ENCODE results near the gene MIER1. TPM values are rescaled to one million over a fixed set of nuclear protein-coding genes. Genes with fewer than 3 reads are reported as not detected.
"Not testable (repeated sequence)": the region's sequence is repeated elsewhere in the genome, so short reads cannot be mapped to it uniquely, and the experiment has no call there.

The MIER1 gene
- 10 to 100 TPM; 37.2 to 52.1 (median 43.3) TPM for total RNA-seq

DNA sequence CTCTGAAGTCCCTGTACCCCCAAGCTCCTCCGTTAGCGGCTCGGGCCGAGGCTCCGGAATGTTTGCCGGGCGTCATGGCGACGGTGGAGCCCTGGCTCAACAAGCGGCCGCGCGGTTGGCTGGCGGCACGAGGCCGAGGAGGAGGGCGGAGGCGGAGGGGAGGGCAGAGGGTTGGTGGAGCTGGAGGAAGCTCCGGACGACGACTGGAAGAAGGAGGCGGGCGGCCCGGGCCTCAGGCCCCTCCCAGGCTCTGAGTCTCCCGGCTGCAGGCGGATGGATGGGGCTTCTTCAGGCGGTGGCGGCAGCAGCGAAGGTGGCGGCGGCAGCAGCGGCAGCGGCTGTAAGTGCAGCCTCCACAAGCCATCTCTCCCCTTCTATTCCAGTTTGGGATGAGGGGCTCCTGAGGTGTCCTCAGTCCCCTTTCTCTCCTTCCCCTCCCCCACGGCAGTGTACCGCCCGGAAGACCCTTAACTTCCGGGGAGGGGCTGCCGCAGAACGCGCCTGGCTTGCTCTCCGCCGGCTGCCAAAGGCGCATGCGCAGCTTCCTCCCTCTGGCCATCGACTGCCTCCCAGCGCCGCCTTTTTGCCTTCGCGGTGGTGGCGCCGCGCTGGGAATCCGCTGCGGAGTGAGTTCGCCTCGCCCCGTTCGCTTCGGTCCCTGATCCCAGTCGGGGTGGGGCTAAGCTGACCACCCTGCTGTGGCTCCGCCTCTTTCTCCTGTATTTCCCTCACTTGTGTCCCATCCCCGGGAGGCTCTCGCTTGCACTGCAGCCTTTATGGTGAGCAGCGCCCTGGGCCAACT is at the start of gene MIER1, which contains the start of gene DNAI4:
Gene MIER1 (plus strand): TSS at position 235 of the 802 bp plus-strand sequence. CDS start 39 bp downstream, at position 274.
Gene DNAI4 (minus strand): TSS at position 101 of the 802 bp plus-strand sequence. CDS start 25 bp downstream, at position 76.
- peak within 1 kb of the TSS; percentile 78 to 90 (median 86) for H3K27ac ChIP-seq
- H3K36me3 ChIP-seq, result no peaks in the 10 kb centered on the region
- DNase-seq, result peak; percentile 98
- H3K27me3 ChIP-seq, result no peaks in the 10 kb centered on the region
- H3K9me3 ChIP-seq, result no peaks in the 10 kb centered on the region
- TF ChIP-seq CTCF (IDR thresholded peaks at IDR 0.05), result peak in 4 of 6 experiments; percentile 10 to 55 (median 38)
- TF ChIP-seq POLR2A (IDR thresholded peaks at IDR 0.05), result peak in 1 of 2 donors; percentile 80
- peak within 1 kb of the TSS; percentile 63 to 95 (median 69) for H3K4me3 ChIP-seq (replicated peaks in 1 of 3)
- peaks cover 18 to 28% of the 10 kb centered on the region in 2 donors for H3K4me1 ChIP-seq
- WGBS, 2 donors, result 0 to 1% methylated on average over 30 to 42 of the region's 64 CpGs
- intact Hi-C loops (cut with DNase I), result no loop called here

GRCh38 chr1:66876664-66877063 is 48.1 kb upstream of the MIER1 start:
- intact Hi-C loops (cut with DNase I), result no loop called here
- no peaks in the 10 kb centered on the region for H3K9me3 ChIP-seq
- H3K4me1 ChIP-seq, result no peaks in the 10 kb centered on the region
- no peaks in the 10 kb centered on the region for H3K36me3 ChIP-seq
- DNase-seq, result no peak
- WGBS, 2 donors, result 63 to 79% methylated on average over 1 of the region's 1 CpG
- H3K4me3 ChIP-seq (replicated peaks in 1 of 3), result no peak overlapping the region
- H3K27me3 ChIP-seq, result no peaks in the 10 kb centered on the region
- no peak overlapping the region for H3K27ac ChIP-seq
- TF ChIP-seq POLR2A (IDR thresholded peaks at IDR 0.05) (no peak), CTCF (IDR thresholded peaks at IDR 0.05) (no peak)

DNA sequence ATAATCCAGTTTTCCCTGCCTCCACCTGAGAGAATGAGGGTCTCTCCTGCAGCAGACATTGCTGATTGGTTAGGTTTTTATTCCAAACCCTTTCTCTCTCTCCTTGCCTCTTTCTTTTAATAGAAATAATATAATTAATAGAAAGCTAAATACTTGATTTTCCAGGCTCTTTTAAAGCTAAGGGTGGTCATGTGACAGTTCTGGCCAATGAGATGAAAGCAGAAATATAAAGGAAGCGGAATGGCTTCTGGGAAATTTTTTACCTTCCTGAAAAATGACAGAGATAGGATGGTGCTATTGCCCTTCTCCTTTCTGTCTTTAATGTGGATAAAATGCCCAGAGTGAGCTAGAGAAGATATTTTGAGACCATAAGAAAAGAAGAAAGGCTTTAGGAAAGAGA is 35.8 kb upstream of the MIER1 start:
- DNase-seq, result no peak
- H3K4me3 ChIP-seq (replicated peaks in 1 of 3), result no peak overlapping the region
- TF ChIP-seq CTCF (IDR thresholded peaks at IDR 0.05) (no peak), POLR2A (IDR thresholded peaks at IDR 0.05) (no peak)
- intact Hi-C loops (cut with DNase I), result no loop called here
- H3K4me1 ChIP-seq, result no peaks in the 10 kb centered on the region
- no peaks in the 10 kb centered on the region for H3K36me3 ChIP-seq
- H3K9me3 ChIP-seq, result no peaks in the 10 kb centered on the region
- no peak overlapping the region for H3K27ac ChIP-seq
- WGBS, 2 donors, result 98 to 100% methylated on average over 1 of the region's 1 CpG
- no peaks in the 10 kb centered on the region for H3K27me3 ChIP-seq

DNA sequence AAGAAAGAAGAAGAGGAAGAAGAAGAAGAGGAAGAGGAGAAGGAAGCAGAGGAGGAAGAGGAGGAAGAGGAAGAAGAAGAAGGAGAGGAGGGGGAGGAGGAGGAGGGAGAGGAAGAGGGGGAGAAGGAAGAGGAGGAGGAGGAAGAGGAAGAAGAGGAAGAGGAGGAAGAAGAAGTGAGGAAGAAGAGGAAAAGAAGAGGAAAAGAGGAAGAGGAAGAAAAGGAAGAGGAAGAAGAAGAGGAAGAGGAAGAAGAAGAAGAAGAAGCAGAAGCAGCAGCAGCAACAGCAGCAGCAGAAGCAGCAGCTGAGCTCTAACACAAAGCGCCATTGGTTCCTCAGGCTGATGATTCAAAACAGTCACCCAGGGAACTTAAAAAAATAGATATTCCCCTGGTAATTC is 34.2 kb upstream of the MIER1 start:
- Histone ChIP-seq H3K27ac (no peak overlapping the region), H3K27me3 (no peaks in the 10 kb centered on the region), H3K4me1 (no peaks in the 10 kb centered on the region), H3K4me3 (replicated peaks in 1 of 3) (no peak overlapping the region), H3K36me3 (no peaks in the 10 kb centered on the region), H3K9me3 (no peaks in the 10 kb centered on the region)
- WGBS, 2 donors, result 93% methylated on average over 1 of the region's 1 CpG
- no peak for DNase-seq
- TF ChIP-seq CTCF (IDR thresholded peaks at IDR 0.05), result no peak
- no peak for TF ChIP-seq POLR2A (IDR thresholded peaks at IDR 0.05)
- intact Hi-C loops (cut with DNase I), result no loop called here

DNA sequence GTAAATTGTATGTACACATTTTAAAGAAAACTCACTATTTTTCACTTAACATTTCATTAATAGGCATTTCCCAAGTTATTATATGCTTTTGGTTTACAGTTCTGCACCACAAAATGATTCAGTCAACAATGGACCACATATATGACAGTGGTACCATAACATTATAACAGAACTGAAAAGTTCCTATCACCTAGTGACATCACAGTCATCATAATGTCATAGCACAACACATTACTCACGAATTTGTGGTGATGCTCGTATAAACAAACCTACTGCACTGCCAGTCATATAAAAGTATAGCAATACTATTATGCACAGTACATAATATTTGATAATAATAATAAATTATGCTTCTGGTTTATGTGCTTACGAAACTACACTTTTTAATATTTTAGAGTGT is 31.1 kb upstream of the MIER1 start:
- Histone ChIP-seq H3K4me1 (no peaks in the 10 kb centered on the region), H3K27me3 (no peaks in the 10 kb centered on the region), H3K36me3 (no peaks in the 10 kb centered on the region), H3K4me3 (replicated peaks in 1 of 3) (no peak overlapping the region), H3K27ac (no peak overlapping the region), H3K9me3 (no peaks in the 10 kb centered on the region)
- TF ChIP-seq POLR2A (IDR thresholded peaks at IDR 0.05), result no peak
- no peak for TF ChIP-seq CTCF (IDR thresholded peaks at IDR 0.05)
- WGBS, 2 donors, result 93 to 94% methylated on average over 3 of the region's 3 CpGs
- intact Hi-C loops (cut with DNase I), result no loop called here
- no peak for DNase-seq

DNA sequence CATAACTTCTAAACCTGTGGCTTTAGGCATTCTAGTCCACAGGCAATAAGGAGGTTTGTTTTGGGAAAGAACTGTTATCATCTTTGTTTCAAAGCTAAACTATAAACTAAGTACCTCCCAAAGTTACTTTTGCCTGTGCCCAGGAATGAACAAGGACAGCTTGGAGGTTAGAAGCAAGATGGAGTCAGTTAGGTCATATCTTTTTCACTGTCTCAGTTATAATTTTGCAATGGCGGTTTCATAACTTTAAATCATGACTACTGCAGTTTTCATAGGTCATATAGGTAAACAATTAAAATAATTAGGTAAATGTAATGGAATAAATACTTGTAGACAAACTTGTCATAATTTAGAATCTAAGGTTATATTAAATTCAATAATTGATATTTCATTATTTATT is 9.6 kb upstream of the MIER1 start:
- H3K36me3 ChIP-seq; H3K4me3 ChIP-seq (replicated peaks in 1 of 3); H3K9me3 ChIP-seq; intact Hi-C loops (cut with DNase I); H3K27me3 ChIP-seq; H3K27ac ChIP-seq; H3K4me1 ChIP-seq; DNase-seq: not testable (repeated sequence)
- 98% methylated on average over 1 of the region's 1 CpG for WGBS, 2 donors
